Measurements from ENCODE around the gene DLG2.
"Not testable (repeated sequence)": the region's sequence is repeated elsewhere in the genome, so short reads cannot be mapped to it uniquely, and the experiment has no call there.

The DLG2 gene

DNA sequence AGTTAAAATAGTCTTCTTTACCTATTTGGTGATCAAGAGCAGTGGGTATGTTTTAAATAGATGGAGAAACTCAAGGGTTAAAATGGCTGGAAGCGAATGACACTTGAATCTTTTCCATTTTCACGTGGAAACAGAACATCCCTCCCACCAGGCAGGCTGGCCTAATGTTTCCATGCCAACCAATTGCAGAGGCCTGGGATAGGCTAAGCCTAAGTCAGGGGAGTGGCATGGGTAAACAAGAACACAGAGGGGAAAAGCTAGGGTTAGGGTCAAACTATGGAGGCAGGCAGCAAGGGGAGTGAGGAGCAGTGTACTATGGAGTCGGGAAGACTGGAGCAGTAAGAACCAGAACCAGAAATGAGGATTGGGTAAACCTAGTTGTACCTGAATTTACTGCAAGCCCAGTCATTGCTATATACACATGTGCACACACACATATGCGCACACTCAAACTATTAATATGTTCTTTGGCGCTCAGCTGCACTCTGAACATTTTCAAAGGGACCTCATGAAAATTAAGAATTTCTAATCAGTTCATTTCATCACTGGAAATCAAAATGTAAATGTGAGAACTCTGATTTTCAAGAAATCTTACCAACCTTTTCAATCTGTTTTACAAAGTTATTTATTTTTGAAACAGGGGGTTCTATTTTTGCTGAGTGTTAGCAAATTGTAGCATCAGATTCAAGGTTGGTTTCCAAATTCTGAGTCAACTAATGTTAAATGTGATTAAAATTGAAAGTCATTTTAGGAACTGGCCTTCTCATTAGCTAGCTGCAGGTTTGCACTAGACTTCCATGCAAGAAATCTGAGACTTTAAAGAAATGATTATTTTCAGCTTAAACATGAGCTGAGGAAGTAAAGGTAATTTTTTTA is 2014.0 kb downstream of the DLG2 start:
- H3K36me3 Mint-ChIP-seq = no peaks in the 10 kb centered on the region
- DNase-seq (ENCODE audit: low spot score in 2 of 2) = no peak
- H3K4me3 Mint-ChIP-seq = no peak overlapping the region
- no peaks in the 10 kb centered on the region for H3K9me3 Mint-ChIP-seq
- peaks cover 5% of the 10 kb centered on the region for H3K4me1 Mint-ChIP-seq
- H3K27me3 Mint-ChIP-seq = no peaks in the 10 kb centered on the region
- no peak for ATAC-seq (ENCODE audit: low read depth)
- no peak overlapping the region for H3K27ac Mint-ChIP-seq

- no peak for ATAC-seq (ENCODE audit: low read depth)
- no peaks in the 10 kb centered on the region for H3K27me3 Mint-ChIP-seq
These were observed 2015.5 kb downstream of the DLG2 start for GRCh38 chr11:83611600-83611999.

DNA sequence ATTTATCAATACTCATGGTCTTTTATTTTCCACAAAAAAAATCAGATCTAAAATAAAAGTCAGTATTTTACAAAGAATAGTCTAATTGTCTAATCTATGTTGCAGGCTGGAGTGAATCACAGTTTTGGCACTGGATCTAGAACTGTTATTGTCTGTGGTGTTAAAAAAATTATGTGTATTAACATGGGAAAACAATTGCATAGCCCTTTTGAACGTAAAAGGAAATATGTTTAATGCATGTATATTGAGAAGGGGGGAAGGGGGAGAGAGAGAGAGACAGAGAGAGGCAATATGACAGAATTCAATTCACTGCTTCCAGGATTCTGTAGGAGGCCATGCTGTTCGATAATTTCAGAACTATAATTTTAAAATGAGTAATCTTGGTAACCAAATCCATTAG is 2016.1 kb downstream of the DLG2 start:
- no peaks in the 10 kb centered on the region for H3K9me3 Mint-ChIP-seq
- H3K4me1 Mint-ChIP-seq = peaks cover 5% of the 10 kb centered on the region
- H3K27ac Mint-ChIP-seq = no peak overlapping the region
- ATAC-seq (ENCODE audit: low read depth) = no peak
- no peak overlapping the region for H3K4me3 Mint-ChIP-seq
- DNase-seq (ENCODE audit: low spot score in 2 of 2) = no peak
- no peaks in the 10 kb centered on the region for H3K36me3 Mint-ChIP-seq
- H3K27me3 Mint-ChIP-seq = no peaks in the 10 kb centered on the region

More at GRCh38 chr11:83611600-83611999, 2015.5 kb downstream of the DLG2 start:
- no peak for DNase-seq (ENCODE audit: low spot score in 2 of 2)
- H3K27ac Mint-ChIP-seq = no peak overlapping the region
- no peaks in the 10 kb centered on the region for H3K9me3 Mint-ChIP-seq
- peaks cover 5% of the 10 kb centered on the region for H3K4me1 Mint-ChIP-seq
- no peak overlapping the region for H3K4me3 Mint-ChIP-seq
- H3K36me3 Mint-ChIP-seq = no peaks in the 10 kb centered on the region

GRCh38 chr11:83609191-83609590 is 2018.0 kb downstream of the DLG2 start:
- Mint-ChIP-seq H3K4me1 (peaks cover 5% of the 10 kb centered on the region), H3K27ac (no peak overlapping the region), H3K36me3 (no peaks in the 10 kb centered on the region), H3K27me3 (no peaks in the 10 kb centered on the region), H3K4me3 (no peak overlapping the region), H3K9me3 (no peaks in the 10 kb centered on the region)
- no peak for ATAC-seq (ENCODE audit: low read depth)
- no peak for DNase-seq (ENCODE audit: low spot score in 2 of 2)

DNA sequence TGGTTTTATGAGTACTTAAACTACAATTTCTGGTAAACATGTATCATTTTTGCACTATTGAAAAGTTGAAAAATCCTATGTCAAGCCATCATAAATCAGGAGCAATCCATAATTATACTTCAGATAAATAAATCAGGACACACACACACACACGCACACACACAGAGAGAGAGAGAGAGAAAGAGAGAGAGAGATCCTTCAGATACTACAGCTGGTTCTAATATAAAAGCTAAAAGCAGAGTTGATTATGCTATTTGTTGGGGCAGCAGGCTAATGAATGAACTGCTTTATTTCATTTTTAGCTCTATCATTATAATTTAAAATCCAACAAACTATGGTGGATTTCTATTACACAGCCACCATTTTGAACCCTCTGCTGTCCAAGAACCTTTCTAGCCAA is 2018.6 kb downstream of the DLG2 start:
- Mint-ChIP-seq H3K36me3 (no peaks in the 10 kb centered on the region), H3K4me3 (no peak overlapping the region), H3K27ac (no peak overlapping the region), H3K9me3 (no peaks in the 10 kb centered on the region), H3K27me3 (no peaks in the 10 kb centered on the region), H3K4me1 (peaks cover 5% of the 10 kb centered on the region)
- ATAC-seq (ENCODE audit: low read depth) (no peak), DNase-seq (ENCODE audit: low spot score in 2 of 2) (no peak)

DNA sequence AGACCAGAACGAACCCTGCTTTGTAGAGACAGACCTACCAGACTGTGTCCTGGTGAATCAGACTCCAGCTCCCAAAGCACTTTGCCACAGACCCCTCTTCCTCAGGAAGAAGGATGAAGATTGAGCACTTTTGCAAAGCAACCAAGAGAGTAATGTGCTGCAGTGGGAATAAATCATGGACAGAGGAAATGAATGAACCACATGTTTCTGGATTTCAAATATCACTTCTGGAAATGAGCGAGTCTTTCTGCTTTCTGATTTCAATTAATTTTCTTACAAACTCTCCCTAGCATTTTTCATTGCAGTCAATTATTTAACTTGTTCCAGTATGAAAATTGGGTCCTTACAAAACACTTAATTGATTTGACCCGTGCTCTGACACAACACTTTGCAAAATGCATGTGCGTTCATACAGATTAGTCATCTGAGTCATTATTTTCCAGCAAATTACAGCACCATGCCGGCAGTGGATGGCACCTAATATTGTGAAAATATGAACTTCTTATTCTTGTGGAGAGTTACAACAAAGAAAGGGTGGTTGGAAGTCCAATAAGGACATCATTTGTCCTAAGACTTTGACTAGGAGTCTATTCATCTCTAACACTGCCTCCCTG is 2025.1 kb downstream of the DLG2 start:
- Mint-ChIP-seq H3K27ac (no peak overlapping the region), H3K4me1 (peaks cover 9% of the 10 kb centered on the region), H3K9me3 (no peaks in the 10 kb centered on the region), H3K36me3 (no peaks in the 10 kb centered on the region), H3K4me3 (no peak overlapping the region), H3K27me3 (peaks cover 4% of the 10 kb centered on the region)
- no peak for ATAC-seq (ENCODE audit: low read depth)
- no peak for DNase-seq (ENCODE audit: low spot score in 2 of 2)

DNA sequence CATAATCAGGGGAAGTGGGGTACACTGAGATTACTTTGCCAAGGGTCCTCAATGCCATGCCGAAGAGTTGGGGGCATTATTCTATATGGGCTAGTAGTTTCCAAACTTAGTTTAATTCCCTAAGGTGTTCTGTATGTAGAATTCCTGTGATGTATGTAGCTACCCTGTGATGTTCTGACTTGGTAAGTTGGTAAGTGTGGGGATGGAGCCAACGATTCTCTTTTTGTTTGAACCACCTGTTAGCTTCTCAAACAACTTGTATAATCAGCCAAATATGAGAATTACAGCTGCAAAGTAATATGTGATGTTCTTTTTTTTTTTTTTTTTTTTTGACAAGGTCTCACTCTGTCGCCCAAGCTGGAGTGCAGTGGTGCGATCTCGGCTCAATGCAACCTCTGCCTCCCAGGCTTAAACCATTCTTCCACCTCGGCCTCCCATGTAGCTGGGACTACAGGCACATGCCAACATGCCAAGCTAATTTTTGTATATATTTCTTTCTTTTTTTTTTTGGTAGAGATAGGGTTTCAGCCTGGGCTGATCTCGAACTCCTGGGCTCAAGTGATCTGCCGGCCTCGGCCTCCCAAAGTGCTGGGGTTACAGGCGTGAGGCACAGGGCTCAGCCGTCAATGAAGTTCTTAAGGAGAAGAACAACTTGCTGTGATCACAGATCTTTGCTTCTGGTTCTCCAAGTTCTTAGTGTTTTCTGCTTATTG is 2025.8 kb downstream of the DLG2 start:
- H3K4me1 Mint-ChIP-seq = peaks cover 9% of the 10 kb centered on the region
- no peak overlapping the region for H3K4me3 Mint-ChIP-seq
- DNase-seq (ENCODE audit: low spot score in 2 of 2) = no peak
- no peaks in the 10 kb centered on the region for H3K9me3 Mint-ChIP-seq
- no peaks in the 10 kb centered on the region for H3K36me3 Mint-ChIP-seq
- no peak for ATAC-seq (ENCODE audit: low read depth)
- H3K27me3 Mint-ChIP-seq = peaks cover 4% of the 10 kb centered on the region
- no peak overlapping the region for H3K27ac Mint-ChIP-seq

DNA sequence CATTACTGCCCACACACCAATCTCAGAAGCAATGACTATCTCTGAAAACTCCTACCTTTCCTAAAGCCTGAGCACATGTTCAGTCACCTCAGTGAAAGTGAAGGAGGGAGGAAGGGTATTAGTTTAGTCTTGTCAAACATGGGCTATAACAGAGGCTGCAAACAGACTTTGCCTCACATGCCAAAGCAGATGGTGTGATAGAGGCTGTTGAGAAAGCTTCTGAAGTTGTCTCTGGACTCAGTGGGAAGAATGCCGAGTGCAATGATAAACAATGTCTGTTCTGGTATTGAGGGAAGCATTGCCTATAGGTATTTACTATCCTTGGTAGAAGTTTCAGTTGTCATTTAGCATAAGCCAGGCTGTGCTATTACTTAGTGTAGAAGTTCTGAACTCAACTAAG is 2026.5 kb downstream of the DLG2 start:
- Mint-ChIP-seq H3K27me3 (peaks cover 4% of the 10 kb centered on the region), H3K9me3 (no peaks in the 10 kb centered on the region), H3K4me3 (no peak overlapping the region), H3K27ac (no peak overlapping the region), H3K36me3 (no peaks in the 10 kb centered on the region), H3K4me1 (peaks cover 9% of the 10 kb centered on the region)
- DNase-seq (ENCODE audit: low spot score in 2 of 2) (no peak), ATAC-seq (ENCODE audit: low read depth) (no peak)

GRCh38 chr11:83599066-83599465 is 2028.1 kb downstream of the DLG2 start:
- H3K27me3 Mint-ChIP-seq = peaks cover 4% of the 10 kb centered on the region
- H3K4me1 Mint-ChIP-seq = peaks cover 9% of the 10 kb centered on the region
- no peaks in the 10 kb centered on the region for H3K9me3 Mint-ChIP-seq
- DNase-seq (ENCODE audit: low spot score in 2 of 2) = no peak
- ATAC-seq (ENCODE audit: low read depth) = no peak
- no peak overlapping the region for H3K4me3 Mint-ChIP-seq
- no peak overlapping the region for H3K27ac Mint-ChIP-seq
- H3K36me3 Mint-ChIP-seq = no peaks in the 10 kb centered on the region

- not testable (repeated sequence) for H3K9me3 Mint-ChIP-seq; ATAC-seq (ENCODE audit: low read depth); DNase-seq (ENCODE audit: low spot score in 2 of 2)
These were observed 2039.3 kb downstream of the DLG2 start for GRCh38 chr11:83587797-83588196.

DNA sequence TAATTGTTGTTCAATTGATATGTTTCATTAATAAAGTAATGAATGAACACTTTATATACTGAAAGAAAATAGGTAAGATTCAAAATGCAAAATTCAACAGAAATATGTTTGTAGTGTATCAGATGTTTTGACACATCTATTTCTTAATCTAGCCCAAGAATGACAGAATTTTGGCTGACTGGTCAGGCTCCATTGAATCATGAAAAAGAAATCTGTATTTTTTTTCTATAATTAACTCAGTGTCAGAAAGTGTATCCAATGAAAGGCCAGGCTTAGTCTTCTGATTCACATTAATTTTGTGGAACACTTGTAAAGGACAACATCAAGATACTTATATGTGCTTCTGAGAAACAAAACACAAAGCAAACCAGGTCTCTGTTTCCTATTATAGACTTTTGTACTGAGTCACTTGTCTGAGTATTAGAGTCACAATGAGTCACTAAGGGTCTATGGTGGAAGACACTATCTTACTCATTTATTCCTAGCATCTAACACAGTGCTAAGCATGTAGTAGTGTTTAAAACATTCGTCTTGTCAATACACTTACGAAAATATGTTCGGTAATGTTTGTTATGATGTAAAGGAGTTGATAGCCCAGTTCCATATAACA is 2043.3 kb downstream of the DLG2 start:
- H3K4me3 Mint-ChIP-seq = no peak overlapping the region
- H3K4me1 Mint-ChIP-seq = no peaks in the 10 kb centered on the region
- no peak for DNase-seq (ENCODE audit: low spot score in 2 of 2)
- peaks cover 11% of the 10 kb centered on the region for H3K27me3 Mint-ChIP-seq
- H3K36me3 Mint-ChIP-seq = no peaks in the 10 kb centered on the region
- H3K27ac Mint-ChIP-seq = no peak overlapping the region
- no peak for ATAC-seq (ENCODE audit: low read depth)
- no peaks in the 10 kb centered on the region for H3K9me3 Mint-ChIP-seq

More at GRCh38 chr11:83587797-83588196, 2039.3 kb downstream of the DLG2 start:
- not testable (repeated sequence) for H3K4me3 Mint-ChIP-seq, H3K4me1 Mint-ChIP-seq, H3K27ac Mint-ChIP-seq, H3K36me3 Mint-ChIP-seq, H3K27me3 Mint-ChIP-seq

DNA sequence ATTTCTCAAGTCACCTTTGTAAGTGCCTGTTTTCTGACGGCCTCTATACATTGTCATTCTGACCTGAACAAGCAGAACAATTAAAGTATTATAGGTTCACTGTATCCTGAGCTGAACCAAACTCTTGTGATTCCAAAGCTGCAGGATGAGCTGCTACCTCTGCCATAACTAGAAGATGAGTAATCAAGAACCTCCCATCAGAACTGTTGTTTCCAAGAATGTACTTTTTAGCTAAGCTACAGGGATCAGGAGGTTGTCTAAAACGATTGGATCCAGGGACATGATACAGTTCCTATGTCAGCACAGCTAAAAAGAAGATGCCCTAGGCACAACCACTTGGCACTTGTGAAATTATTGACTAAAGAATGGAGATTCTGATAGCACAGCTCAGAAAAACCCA is 2052.6 kb downstream of the DLG2 start:
- Mint-ChIP-seq H3K4me3 (no peak overlapping the region), H3K27ac (no peak overlapping the region), H3K9me3 (no peaks in the 10 kb centered on the region), H3K4me1 (no peaks in the 10 kb centered on the region), H3K27me3 (peaks cover 4% of the 10 kb centered on the region), H3K36me3 (no peaks in the 10 kb centered on the region)
- DNase-seq (ENCODE audit: low spot score in 2 of 2) (no peak), ATAC-seq (ENCODE audit: low read depth) (no peak)

- DNase-seq (ENCODE audit: low spot score in 2 of 2) (no peak), ATAC-seq (ENCODE audit: low read depth) (no peak)
- Mint-ChIP-seq H3K9me3 (no peaks in the 10 kb centered on the region), H3K4me1 (no peaks in the 10 kb centered on the region), H3K36me3 (peaks cover 2% of the 10 kb centered on the region), H3K27me3 (peaks cover 12% of the 10 kb centered on the region), H3K4me3 (no peak overlapping the region), H3K27ac (no peak overlapping the region)
These were observed 2054.3 kb downstream of the DLG2 start for GRCh38 chr11:83572581-83573496.

All from memory B cell (primary cell).